WTC11 (cell line): ENCODE measurements around the gene GPC5. TPM values are rescaled to one million over a fixed set of nuclear protein-coding genes. Genes with fewer than 3 reads are reported as not detected.

Source experiments
- ATAC-seq: fragments of 200-7000 bp; cut with Tn5 transposase; 2 replicates; pipeline ENCODE4 v1.10.0; 2021; ENCODE audit warnings: mild to moderate bottlenecking, moderate library complexity
- CTCF ChIA-PET: fragments of 300-600 bp; sonication (Branson Sonifier 250); formaldehyde crosslinking; loops from one replicate; lab custom pipeline; 2021; ENCODE audit warnings: antibody characterized with exemption; lab: Charles Lee
- POLR2A ChIA-PET: fragments of 350-600 bp; sonication (Branson Sonifier 250); formaldehyde crosslinking; loops from one replicate; lab custom pipeline; 2021; ENCODE audit warnings: antibody characterized with exemption; lab: Charles Lee
- DNase-seq: peaks from one replicate; pipeline ENCODE4 v3.0.0; 2021; ENCODE audit warnings: low spot score
- H3K27ac Mint-ChIP-seq: 2 replicates; pipeline ENCODE4 v1.8.0; 2021; ENCODE audit warnings: mixed read lengths
- H3K27me3 Mint-ChIP-seq: 2 replicates; pipeline ENCODE4 v1.8.0; 2021; ENCODE audit warnings: low read depth, mild to moderate bottlenecking, moderate library complexity, mixed read lengths
- H3K36me3 Mint-ChIP-seq: 2 replicates; pipeline ENCODE4 v1.8.0; 2021; ENCODE audit warnings: mixed read lengths
- H3K4me1 Mint-ChIP-seq: 2 replicates; pipeline ENCODE4 v1.8.0; 2022; ENCODE audit warnings: mixed read lengths
- H3K4me3 Mint-ChIP-seq: 2 replicates; pipeline ENCODE4 v1.8.0; 2021; ENCODE audit warnings: mild to moderate bottlenecking, moderate library complexity, mixed read lengths
- H3K9me3 Mint-ChIP-seq: 2 replicates; pipeline ENCODE4 v1.8.0; 2021; ENCODE audit warnings: mixed read lengths
- CREM ChIP-seq: sonication (generic); formaldehyde crosslinking; IDR thresholded peaks from 2 replicates; pipeline ENCODE4 v1.8.1; 2022; ENCODE audit warnings: mild to moderate bottlenecking, missing genetic modification reagents, moderate library complexity
- ELF4 ChIP-seq: sonication (generic); formaldehyde crosslinking; IDR thresholded peaks from 2 replicates; pipeline ENCODE4 v1.8.1; 2022; ENCODE audit warnings: low read depth, mild to moderate bottlenecking, moderate library complexity, missing genetic modification reagents
- HMGXB4 ChIP-seq: sonication (generic); formaldehyde crosslinking; IDR thresholded peaks from 2 replicates; pipeline ENCODE4 v1.8.1; 2023; ENCODE audit warnings: mild to moderate bottlenecking, moderate library complexity, missing genetic modification reagents
- IRF2 ChIP-seq: sonication (generic); formaldehyde crosslinking; IDR thresholded peaks from 2 replicates; pipeline ENCODE4 v1.8.0; 2022; ENCODE audit warnings: low read depth, missing genetic modification reagents, borderline replicate concordance
- JAZF1 ChIP-seq: fragments of 250-450 bp; sonication (Bioruptor Pico); IDR thresholded peaks from 2 replicates; pipeline ENCODE4 v1.9.0; 2021; ENCODE audit warnings: moderate library complexity, mild to moderate bottlenecking, inconsistent platforms
- NFYB ChIP-seq: sonication (generic); formaldehyde crosslinking; conservative IDR thresholded peaks from 2 replicates; pipeline ENCODE4 v1.8.0; 2022; ENCODE audit warnings: low read depth, missing genetic modification reagents
- NR2C2 ChIP-seq: sonication (generic); formaldehyde crosslinking; IDR thresholded peaks from 2 replicates; pipeline ENCODE4 v1.8.0; 2022; ENCODE audit warnings: mild to moderate bottlenecking, missing genetic modification reagents
- SOX15 ChIP-seq: fragments of 250-450 bp; sonication (Bioruptor Pico); IDR thresholded peaks from 2 replicates; pipeline ENCODE4 v1.9.0; 2021; ENCODE audit warnings: mild to moderate bottlenecking
- STAT6 ChIP-seq: sonication (generic); formaldehyde crosslinking; conservative IDR thresholded peaks from 2 replicates; pipeline ENCODE4 v1.8.1; 2023; ENCODE audit warnings: mild to moderate bottlenecking, low read depth, missing genetic modification reagents, moderate library complexity
- TEAD1 ChIP-seq: sonication (generic); formaldehyde crosslinking; IDR thresholded peaks from 2 replicates; pipeline ENCODE4 v1.8.0; 2022; ENCODE audit warnings: mild to moderate bottlenecking, missing genetic modification reagents
- ZBTB21 ChIP-seq: sonication (generic); formaldehyde crosslinking; IDR thresholded peaks from 2 replicates; pipeline ENCODE4 v1.8.1; 2023; ENCODE audit warnings: mild to moderate bottlenecking, missing genetic modification reagents, borderline replicate concordance
- ZNF671 ChIP-seq: fragments of 250-450 bp; sonication (Bioruptor Pico); IDR thresholded peaks from 2 replicates; pipeline ENCODE4 v1.8.0; 2021; ENCODE audit warnings: mild to moderate bottlenecking
- total RNA-seq: library from RNA; stranded (reverse); gene quantifications from 3 replicates; pipeline ENCODE4 v1.2.3, GENCODE V29; 2021
- TF ChIP-seq, protein P1 (sequence below): fragments of 250-450 bp; sonication (Bioruptor Pico); IDR thresholded peaks from 2 replicates; pipeline ENCODE4 v1.9.0; 2021; ENCODE audit warnings: mild to moderate bottlenecking
- TF ChIP-seq, protein P2 (sequence below): fragments of 250-450 bp; sonication (Bioruptor Pico); conservative IDR thresholded peaks from 2 replicates; pipeline ENCODE4 v1.9.0; 2021; ENCODE audit warnings: mild to moderate bottlenecking
- TF ChIP-seq, protein P3 (sequence below): sonication (generic); formaldehyde crosslinking; IDR thresholded peaks from 2 replicates; pipeline ENCODE4 v1.8.0; 2022; ENCODE audit warnings: mild to moderate bottlenecking, missing genetic modification reagents
- TF ChIP-seq, protein P4 (sequence below): sonication (generic); formaldehyde crosslinking; IDR thresholded peaks from 2 replicates; pipeline ENCODE4 v1.8.1; 2022; ENCODE audit warnings: missing genetic modification reagents, borderline replicate concordance

Gene GPC5
- total RNA-seq, 1 experiment from 2014 or later, result 0.46 TPM

DNA sequence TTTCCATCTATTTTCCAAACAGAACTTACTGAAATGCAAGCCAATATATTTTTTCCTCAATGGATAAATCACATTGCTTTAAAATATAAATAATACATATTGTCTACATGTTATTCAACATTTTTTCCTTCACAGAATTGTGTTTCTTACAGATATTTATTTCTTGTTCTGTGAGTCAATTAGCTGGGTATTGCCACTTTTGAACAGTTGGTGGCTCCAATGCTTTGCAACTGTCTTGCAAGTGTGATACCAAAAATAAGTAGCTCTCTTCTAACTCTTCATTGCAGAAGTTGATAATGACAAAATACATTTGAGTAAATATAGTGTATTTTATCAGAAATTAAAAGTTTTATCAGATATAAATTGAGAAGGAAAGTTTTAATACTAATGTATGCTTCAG lies 17.1 kb upstream of the GPC5 start (continued):
- TF ChIP-seq, protein P1, sequence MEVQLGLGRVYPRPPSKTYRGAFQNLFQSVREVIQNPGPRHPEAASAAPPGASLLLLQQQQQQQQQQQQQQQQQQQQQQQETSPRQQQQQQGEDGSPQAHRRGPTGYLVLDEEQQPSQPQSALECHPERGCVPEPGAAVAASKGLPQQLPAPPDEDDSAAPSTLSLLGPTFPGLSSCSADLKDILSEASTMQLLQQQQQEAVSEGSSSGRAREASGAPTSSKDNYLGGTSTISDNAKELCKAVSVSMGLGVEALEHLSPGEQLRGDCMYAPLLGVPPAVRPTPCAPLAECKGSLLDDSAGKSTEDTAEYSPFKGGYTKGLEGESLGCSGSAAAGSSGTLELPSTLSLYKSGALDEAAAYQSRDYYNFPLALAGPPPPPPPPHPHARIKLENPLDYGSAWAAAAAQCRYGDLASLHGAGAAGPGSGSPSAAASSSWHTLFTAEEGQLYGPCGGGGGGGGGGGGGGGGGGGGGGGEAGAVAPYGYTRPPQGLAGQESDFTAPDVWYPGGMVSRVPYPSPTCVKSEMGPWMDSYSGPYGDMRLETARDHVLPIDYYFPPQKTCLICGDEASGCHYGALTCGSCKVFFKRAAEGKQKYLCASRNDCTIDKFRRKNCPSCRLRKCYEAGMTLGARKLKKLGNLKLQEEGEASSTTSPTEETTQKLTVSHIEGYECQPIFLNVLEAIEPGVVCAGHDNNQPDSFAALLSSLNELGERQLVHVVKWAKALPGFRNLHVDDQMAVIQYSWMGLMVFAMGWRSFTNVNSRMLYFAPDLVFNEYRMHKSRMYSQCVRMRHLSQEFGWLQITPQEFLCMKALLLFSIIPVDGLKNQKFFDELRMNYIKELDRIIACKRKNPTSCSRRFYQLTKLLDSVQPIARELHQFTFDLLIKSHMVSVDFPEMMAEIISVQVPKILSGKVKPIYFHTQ (CRISPR knock-in tag), result no peak
- TF ChIP-seq, protein P2, sequence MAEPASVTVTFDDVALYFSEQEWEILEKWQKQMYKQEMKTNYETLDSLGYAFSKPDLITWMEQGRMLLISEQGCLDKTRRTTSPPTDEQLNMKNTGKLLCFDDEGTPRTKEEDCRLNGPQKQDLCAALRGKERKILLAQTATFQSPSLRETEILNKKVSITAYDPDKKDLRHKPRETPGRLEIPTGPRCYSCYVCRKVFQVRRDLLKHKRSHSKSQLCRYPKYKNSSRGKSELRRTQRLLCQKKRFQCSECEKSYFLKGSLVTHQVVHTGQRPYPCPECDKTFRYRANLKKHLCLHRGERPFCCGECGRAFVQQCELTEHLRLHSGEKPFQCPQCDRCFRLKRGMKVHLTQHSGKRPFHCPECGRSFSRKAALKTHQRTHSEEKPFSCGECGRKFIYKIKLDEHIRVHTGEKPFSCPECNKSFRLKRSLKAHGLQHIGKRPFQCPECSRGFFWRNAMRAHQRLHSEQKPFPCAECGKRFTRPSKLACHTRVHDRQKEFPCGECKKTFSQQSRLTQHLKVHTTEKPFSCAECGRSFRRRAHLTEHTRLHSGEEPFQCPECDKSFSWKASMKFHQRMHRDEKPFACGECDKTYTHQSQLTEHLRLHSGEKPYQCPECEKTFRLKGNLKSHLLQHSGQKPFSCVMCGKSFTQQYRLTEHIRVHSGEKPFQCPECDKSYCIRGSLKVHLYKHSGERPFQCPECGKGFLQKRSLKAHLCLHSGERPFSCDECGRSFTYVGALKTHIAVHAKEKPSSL (CRISPR knock-in tag), result no peak
- TF ChIP-seq, all 79 proteins: peak for 0

DNA sequence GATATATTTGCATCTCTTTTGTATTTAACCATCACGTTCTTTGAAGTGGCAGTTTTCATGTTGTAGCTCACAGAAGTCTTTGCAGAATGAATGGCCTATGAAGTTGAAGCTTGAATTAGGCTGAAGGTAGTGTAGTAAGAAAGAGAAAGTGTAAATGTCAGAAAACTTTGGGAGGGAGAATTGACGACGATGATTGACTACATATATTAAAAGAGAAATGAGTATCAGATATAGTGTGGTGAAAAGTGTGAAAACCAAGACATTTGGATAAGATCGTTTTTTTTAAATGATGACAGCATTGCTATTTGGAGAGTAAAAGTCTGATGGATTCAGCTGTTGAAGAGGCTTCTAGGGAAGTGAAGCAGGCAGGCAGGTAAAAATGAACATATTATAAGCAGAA lies 14.6 kb upstream of the GPC5 start:
- ATAC-seq (no peak), DNase-seq (no peak)
- no peaks in the 10 kb centered on the region for H3K27me3 Mint-ChIP-seq
- H3K9me3 Mint-ChIP-seq, result no peaks in the 10 kb centered on the region
- H3K36me3 Mint-ChIP-seq, result no peaks in the 10 kb centered on the region
- no peak overlapping the region for H3K27ac Mint-ChIP-seq
- TF ChIP-seq JAZF1, result no peak
- no peak for TF ChIP-seq HMGXB4 (CRISPR knock-in tag)
- no peak for TF ChIP-seq TEAD1
- TF ChIP-seq, all 79 proteins: peak for 0
- Mint-ChIP-seq H3K4me3 (no peak overlapping the region), H3K4me1 (0 out of 2 replicates have a peak, but pooled peaks cover 2% of the 10 kb centered on the region)
- ChIA-PET POLR2A (no interaction called here), CTCF (no interaction called here)

- ChIA-PET CTCF (no interaction called here), POLR2A (no interaction called here)
- no peaks in the 10 kb centered on the region for H3K27me3 Mint-ChIP-seq
- no peak overlapping the region for H3K27ac Mint-ChIP-seq
- 0 out of 2 replicates have a peak, but pooled peaks cover 2% of the 10 kb centered on the region for H3K4me1 Mint-ChIP-seq
- no peak for ATAC-seq
- no peak for DNase-seq
- H3K36me3 Mint-ChIP-seq, result no peaks in the 10 kb centered on the region
- H3K4me3 Mint-ChIP-seq, result no peak overlapping the region
- no peaks in the 10 kb centered on the region for H3K9me3 Mint-ChIP-seq
- TF ChIP-seq CREM (CRISPR knock-in tag), result no peak
- TF ChIP-seq ELF4 (CRISPR knock-in tag), result no peak
- TF ChIP-seq IRF2 (CRISPR knock-in tag), result no peak
- no peak for TF ChIP-seq ZNF671
- TF ChIP-seq ZBTB21, result no peak
- TF ChIP-seq, protein P3, sequence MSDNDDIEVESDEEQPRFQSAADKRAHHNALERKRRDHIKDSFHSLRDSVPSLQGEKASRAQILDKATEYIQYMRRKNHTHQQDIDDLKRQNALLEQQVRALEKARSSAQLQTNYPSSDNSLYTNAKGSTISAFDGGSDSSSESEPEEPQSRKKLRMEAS (CRISPR knock-in tag), result no peak
- TF ChIP-seq NR2C2, result no peak
- TF ChIP-seq, protein P2 (CRISPR knock-in tag), result no peak
- no peak for TF ChIP-seq STAT6
- no peak for TF ChIP-seq NFYB
- no peak for TF ChIP-seq SOX15 (CRISPR knock-in tag)
- TF ChIP-seq, protein P4, sequence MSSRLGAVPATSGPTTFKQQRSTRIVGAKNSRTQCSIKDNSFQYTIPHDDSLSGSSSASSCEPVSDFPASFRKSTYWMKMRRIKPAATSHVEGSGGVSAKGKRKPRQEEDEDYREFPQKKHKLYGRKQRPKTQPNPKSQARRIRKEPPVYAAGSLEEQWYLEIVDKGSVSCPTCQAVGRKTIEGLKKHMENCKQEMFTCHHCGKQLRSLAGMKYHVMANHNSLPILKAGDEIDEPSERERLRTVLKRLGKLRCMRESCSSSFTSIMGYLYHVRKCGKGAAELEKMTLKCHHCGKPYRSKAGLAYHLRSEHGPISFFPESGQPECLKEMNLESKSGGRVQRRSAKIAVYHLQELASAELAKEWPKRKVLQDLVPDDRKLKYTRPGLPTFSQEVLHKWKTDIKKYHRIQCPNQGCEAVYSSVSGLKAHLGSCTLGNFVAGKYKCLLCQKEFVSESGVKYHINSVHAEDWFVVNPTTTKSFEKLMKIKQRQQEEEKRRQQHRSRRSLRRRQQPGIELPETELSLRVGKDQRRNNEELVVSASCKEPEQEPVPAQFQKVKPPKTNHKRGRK (CRISPR knock-in tag), result no peak
Observed at GRCh38 chr13:91384896-91385295, 13.5 kb upstream of the GPC5 start.
